DND-41 (cell line): ENCODE results near the gene FAM3D.
"Not testable (repeated sequence)": the region's sequence is repeated elsewhere in the genome, so short reads cannot be mapped to it uniquely, and the experiment has no call there.

Source experiments
- ATAC-seq: fragments of 200-7000 bp; cut with Tn5 transposase; 3 replicates; pipeline ENCODE4 v1.9.1; 2021; ENCODE audit warnings: low read depth; ENCODE audit not compliant: insufficient read depth
- DNase-seq: peaks from one replicate; pipeline ENCODE4 v3.0.0-alpha.2; 2020
- H2AFZ ChIP-seq: 2 replicates; pipeline ENCODE4 v1.6.0; 2012; ENCODE audit warnings: low read depth, low read length
- H3K27ac ChIP-seq: 2 replicates; pipeline ENCODE4 v1.5.1; 2012; ENCODE audit warnings: low read length, inconsistent platforms
- H3K27me3 ChIP-seq: fragments of 200-600 bp; sonication (generic); 2 replicates; pipeline ENCODE4 v1.6.0; 2012; ENCODE audit warnings: low read length, mild to moderate bottlenecking, inconsistent platforms; ENCODE audit not compliant: insufficient read depth, poor library complexity
- H3K36me3 ChIP-seq: 2 replicates; pipeline ENCODE4 v1.5.1; 2012; ENCODE audit warnings: low read length, inconsistent platforms; ENCODE audit not compliant: insufficient read depth
- H3K4me1 ChIP-seq: 2 replicates; pipeline ENCODE4 v1.5.1; 2012; ENCODE audit warnings: mild to moderate bottlenecking, low read length; ENCODE audit not compliant: insufficient read depth
- H3K4me2 ChIP-seq: 2 replicates; pipeline ENCODE4 v1.6.0; 2012; ENCODE audit warnings: mild to moderate bottlenecking, moderate library complexity, low read length, inconsistent platforms; ENCODE audit not compliant: insufficient read depth
- H3K4me3 ChIP-seq, 2 experiments: fragments of 200-600 bp in 1 of 2; shearing (Covaris generic) in 1 of 2; 2 replicates each; pipeline ENCODE4 v1.5.1; 2012 to 2016; ENCODE audit warnings: inconsistent platforms in 2 of 2, low read length in 2 of 2, mild to moderate bottlenecking in 2 of 2, low read depth in 1 of 2, moderate library complexity in 1 of 2
- H3K79me2 ChIP-seq: 2 replicates; pipeline ENCODE4 v1.6.0; 2012; ENCODE audit warnings: low read length, inconsistent platforms; ENCODE audit not compliant: insufficient read depth
- H3K9ac ChIP-seq: 2 replicates; pipeline ENCODE4 v1.6.0; 2012; ENCODE audit warnings: low read depth, mild to moderate bottlenecking, inconsistent platforms, low read length, moderate library complexity
- H3K9me3 ChIP-seq: 2 replicates; pipeline ENCODE4 v1.5.1; 2012; ENCODE audit warnings: low read length, moderate library complexity, mild to moderate bottlenecking, inconsistent platforms; ENCODE audit not compliant: insufficient read depth, severe bottlenecking
- H4K20me1 ChIP-seq: 2 replicates; pipeline ENCODE4 v1.6.0; 2012; ENCODE audit warnings: low read length; ENCODE audit not compliant: insufficient read depth
- CTCF ChIP-seq: IDR thresholded peaks from 2 replicates; pipeline ENCODE4 v1.5.1; 2012; ENCODE audit warnings: borderline replicate concordance, low read length, moderate library complexity, mild to moderate bottlenecking; ENCODE audit not compliant: poor library complexity, severe bottlenecking; ENCODE audit errors: extremely low read depth
- EZH2 ChIP-seq: IDR thresholded peaks from 3 replicates; pipeline ENCODE4 v1.6.1; 2012; ENCODE audit warnings: borderline replicate concordance, low read depth, mild to moderate bottlenecking, moderate library complexity, low read length, inconsistent platforms; ENCODE audit not compliant: severe bottlenecking

Gene FAM3D

GRCh38 chr3:58696093-58696492, 29.5 kb upstream of the FAM3D start:
- no peak overlapping the region for H3K9ac ChIP-seq
- H3K79me2 ChIP-seq = no peaks in the 10 kb centered on the region
- H3K36me3 ChIP-seq = no peaks in the 10 kb centered on the region
- DNase-seq (no peak), ATAC-seq (no peak)
- H3K9me3 ChIP-seq = peaks cover 12% of the 10 kb centered on the region
- peaks cover 4% of the 10 kb centered on the region for H3K27me3 ChIP-seq
- TF ChIP-seq EZH2 (no peak), CTCF (no peak)
- no peaks in the 10 kb centered on the region for H4K20me1 ChIP-seq
- H3K4me1 ChIP-seq = no peaks in the 10 kb centered on the region
- H3K4me2 ChIP-seq = no peak overlapping the region
- no peak overlapping the region for H3K4me3 ChIP-seq
- no peak overlapping the region for H3K27ac ChIP-seq
- no peak overlapping the region for H2AFZ ChIP-seq

- not testable (repeated sequence) for ATAC-seq, H2AFZ ChIP-seq, H3K4me3 ChIP-seq, H4K20me1 ChIP-seq, H3K27ac ChIP-seq, H3K27me3 ChIP-seq, H3K4me2 ChIP-seq, H3K9ac ChIP-seq, H3K36me3 ChIP-seq, H3K4me1 ChIP-seq, DNase-seq, H3K79me2 ChIP-seq
- peaks cover 20% of the 10 kb centered on the region for H3K9me3 ChIP-seq
These were observed 28.7 kb upstream of the FAM3D start for GRCh38 chr3:58695284-58695683.

- no peaks in the 10 kb centered on the region for H3K79me2 ChIP-seq
- H4K20me1 ChIP-seq = no peaks in the 10 kb centered on the region
- H3K36me3 ChIP-seq = no peaks in the 10 kb centered on the region
- no peak overlapping the region for H3K27ac ChIP-seq
- H3K4me2 ChIP-seq = no peak overlapping the region
- H3K9ac ChIP-seq = no peak overlapping the region
- DNase-seq (no peak), ATAC-seq (no peak)
- no peak overlapping the region for H3K4me3 ChIP-seq
- TF ChIP-seq EZH2 (no peak), CTCF (no peak)
- peaks cover under 1% of the 10 kb centered on the region for H3K27me3 ChIP-seq
- no peak overlapping the region for H2AFZ ChIP-seq
- peaks cover 20% of the 10 kb centered on the region for H3K9me3 ChIP-seq
- no peaks in the 10 kb centered on the region for H3K4me1 ChIP-seq
These were observed 27.6 kb upstream of the FAM3D start for GRCh38 chr3:58693940-58694850.

GRCh38 chr3:58692484-58692883, 25.9 kb upstream of the FAM3D start:
- Histone ChIP-seq H3K36me3 (no peaks in the 10 kb centered on the region), H3K9me3 (peaks cover 20% of the 10 kb centered on the region), H3K27me3 (no peaks in the 10 kb centered on the region), H2AFZ (no peak overlapping the region), H3K79me2 (no peaks in the 10 kb centered on the region), H3K4me3 (no peak overlapping the region), H4K20me1 (no peaks in the 10 kb centered on the region), H3K27ac (no peak overlapping the region), H3K4me1 (no peaks in the 10 kb centered on the region), H3K4me2 (no peak overlapping the region), H3K9ac (no peak overlapping the region)
- ATAC-seq (no peak), DNase-seq (no peak)
- TF ChIP-seq CTCF = no peak
- TF ChIP-seq EZH2 = no peak
